Measurements from ENCODE around the gene ZFPM1. TPM values are rescaled to one million over a fixed set of nuclear protein-coding genes. Genes with fewer than 3 reads are reported as not detected.
A peak's percentile ranks its signal among the peaks of the same experiment; 100 is the strongest.

The ZFPM1 gene
- total RNA-seq, 1 donor from 2014 or later = 8.4 TPM

DNA sequence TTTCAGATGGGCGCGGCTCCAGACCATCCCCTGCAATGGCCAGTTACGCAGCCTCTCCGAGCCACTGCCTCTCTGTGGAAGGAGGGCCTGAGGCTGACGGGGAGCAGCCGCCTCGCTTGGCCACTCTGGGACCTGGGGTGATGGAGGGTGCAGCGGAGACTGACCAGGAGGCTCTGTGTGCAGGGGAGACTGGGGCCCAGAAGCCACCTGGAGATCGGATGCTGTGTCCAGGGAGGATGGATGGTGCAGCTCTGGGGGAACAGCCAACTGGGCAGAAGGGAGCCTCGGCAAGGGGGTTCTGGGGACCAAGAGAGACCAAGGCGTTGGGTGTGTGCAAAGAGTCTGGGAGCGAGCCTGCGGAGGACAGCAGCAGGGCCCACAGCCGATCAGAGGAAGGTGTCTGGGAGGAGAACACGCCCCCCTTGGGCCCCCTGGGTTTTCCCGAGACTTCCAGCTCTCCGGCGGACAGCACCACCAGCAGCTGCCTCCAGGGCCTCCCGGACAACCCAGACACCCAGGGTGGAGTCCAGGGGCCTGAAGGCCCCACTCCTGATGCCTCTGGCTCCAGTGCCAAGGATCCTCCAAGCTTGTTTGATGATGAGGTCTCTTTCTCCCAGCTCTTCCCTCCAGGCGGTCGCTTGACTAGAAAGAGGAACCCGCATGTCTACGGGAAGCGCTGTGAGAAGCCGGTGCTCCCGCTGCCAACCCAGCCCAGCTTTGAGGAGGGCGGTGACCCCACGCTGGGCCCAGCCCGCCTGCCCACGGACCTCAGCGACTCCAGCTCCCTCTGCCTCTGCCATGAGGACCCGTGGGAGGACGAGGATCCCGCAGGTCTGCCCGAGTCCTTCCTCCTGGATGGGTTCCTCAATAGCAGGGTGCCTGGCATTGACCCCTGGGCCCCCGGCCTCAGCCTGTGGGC, 17.4 kb upstream of the ZFPM1 start:
- TF ChIP-seq, protein P1, sequence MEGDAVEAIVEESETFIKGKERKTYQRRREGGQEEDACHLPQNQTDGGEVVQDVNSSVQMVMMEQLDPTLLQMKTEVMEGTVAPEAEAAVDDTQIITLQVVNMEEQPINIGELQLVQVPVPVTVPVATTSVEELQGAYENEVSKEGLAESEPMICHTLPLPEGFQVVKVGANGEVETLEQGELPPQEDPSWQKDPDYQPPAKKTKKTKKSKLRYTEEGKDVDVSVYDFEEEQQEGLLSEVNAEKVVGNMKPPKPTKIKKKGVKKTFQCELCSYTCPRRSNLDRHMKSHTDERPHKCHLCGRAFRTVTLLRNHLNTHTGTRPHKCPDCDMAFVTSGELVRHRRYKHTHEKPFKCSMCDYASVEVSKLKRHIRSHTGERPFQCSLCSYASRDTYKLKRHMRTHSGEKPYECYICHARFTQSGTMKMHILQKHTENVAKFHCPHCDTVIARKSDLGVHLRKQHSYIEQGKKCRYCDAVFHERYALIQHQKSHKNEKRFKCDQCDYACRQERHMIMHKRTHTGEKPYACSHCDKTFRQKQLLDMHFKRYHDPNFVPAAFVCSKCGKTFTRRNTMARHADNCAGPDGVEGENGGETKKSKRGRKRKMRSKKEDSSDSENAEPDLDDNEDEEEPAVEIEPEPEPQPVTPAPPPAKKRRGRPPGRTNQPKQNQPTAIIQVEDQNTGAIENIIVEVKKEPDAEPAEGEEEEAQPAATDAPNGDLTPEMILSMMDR (IDR thresholded peaks at IDR 0.05) = no peak
- no peaks in the 10 kb centered on the region for H3K4me1 ChIP-seq
- no peaks in the 10 kb centered on the region for H3K9me3 ChIP-seq
- H3K4me3 ChIP-seq = no peak overlapping the region
- H3K27ac ChIP-seq = no peak overlapping the region
- intact Hi-C loops (cut with DNase I) = loop anchor here (10.0 kb wide), 2 partner anchors 241 to 441 kb away; no protein-coding TSS in a partner anchor
- DNase-seq (no peak), ATAC-seq (no peak)
- no peaks in the 10 kb centered on the region for H3K36me3 ChIP-seq
- peaks cover 4% of the 10 kb centered on the region for H3K27me3 ChIP-seq

DNA sequence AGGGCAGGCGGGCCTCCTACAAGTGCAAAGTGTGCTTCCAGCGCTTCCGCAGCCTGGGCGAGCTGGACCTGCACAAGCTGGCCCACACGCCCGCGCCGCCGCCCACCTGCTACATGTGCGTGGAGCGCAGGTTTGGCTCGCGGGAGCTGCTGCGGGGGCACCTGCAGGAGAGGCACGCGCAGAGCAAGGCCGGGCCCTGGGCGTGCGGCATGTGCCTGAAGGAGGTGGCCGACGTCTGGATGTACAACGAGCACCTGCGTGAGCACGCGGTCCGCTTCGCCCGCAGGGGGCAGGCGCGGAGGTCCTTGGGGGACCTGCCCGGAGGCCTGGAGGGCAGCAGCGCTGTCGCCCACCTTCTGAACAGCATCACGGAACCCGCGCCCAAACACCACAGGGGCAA, 16.3 kb upstream of the ZFPM1 start:
- H3K36me3 ChIP-seq = no peaks in the 10 kb centered on the region
- no peak overlapping the region for H3K4me3 ChIP-seq
- ATAC-seq (no peak), DNase-seq (no peak)
- TF ChIP-seq, protein P1 (IDR thresholded peaks at IDR 0.05) = no peak
- H3K27me3 ChIP-seq = no peaks in the 10 kb centered on the region
- intact Hi-C loops (cut with DNase I) = loop anchor here (10.0 kb wide), 2 partner anchors 242 to 442 kb away; no protein-coding TSS in a partner anchor
- H3K4me1 ChIP-seq = no peaks in the 10 kb centered on the region
- no peaks in the 10 kb centered on the region for H3K9me3 ChIP-seq
- no peak overlapping the region for H3K27ac ChIP-seq

DNA sequence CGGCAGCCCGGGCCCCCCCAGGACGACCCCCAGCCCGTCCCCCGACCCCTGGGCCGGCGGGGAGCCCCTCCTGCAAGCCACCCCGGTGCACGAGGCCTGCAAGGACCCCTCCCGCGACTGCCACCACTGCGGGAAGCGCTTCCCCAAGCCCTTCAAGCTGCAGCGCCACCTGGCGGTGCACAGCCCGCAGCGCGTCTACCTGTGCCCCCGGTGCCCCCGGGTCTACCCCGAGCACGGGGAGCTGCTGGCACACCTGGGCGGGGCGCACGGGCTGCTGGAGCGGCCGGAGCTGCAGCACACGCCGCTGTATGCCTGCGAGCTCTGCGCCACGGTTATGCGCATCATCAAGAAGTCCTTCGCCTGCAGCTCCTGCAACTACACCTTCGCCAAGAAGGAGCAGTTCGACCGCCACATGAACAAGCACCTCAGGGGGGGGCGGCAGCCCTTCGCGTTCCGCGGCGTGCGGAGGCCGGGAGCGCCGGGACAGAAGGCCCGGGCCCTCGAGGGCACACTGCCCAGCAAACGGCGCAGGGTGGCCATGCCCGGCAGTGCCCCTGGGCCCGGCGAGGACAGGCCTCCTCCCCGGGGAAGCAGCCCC, 15.6 kb upstream of the ZFPM1 start:
- intact Hi-C loops (cut with DNase I) = loop anchor here (10.0 kb wide), 2 partner anchors 243 to 443 kb away; no protein-coding TSS in a partner anchor
- H3K36me3 ChIP-seq = no peaks in the 10 kb centered on the region
- ATAC-seq (peak; percentile 65), DNase-seq (peak; percentile 83)
- no peaks in the 10 kb centered on the region for H3K4me1 ChIP-seq
- TF ChIP-seq, protein P1 (IDR thresholded peaks at IDR 0.05) = peak; percentile 87
- no peaks in the 10 kb centered on the region for H3K27me3 ChIP-seq
- H3K4me3 ChIP-seq = no peak overlapping the region
- H3K9me3 ChIP-seq = no peaks in the 10 kb centered on the region
- H3K27ac ChIP-seq = no peak overlapping the region

DNA sequence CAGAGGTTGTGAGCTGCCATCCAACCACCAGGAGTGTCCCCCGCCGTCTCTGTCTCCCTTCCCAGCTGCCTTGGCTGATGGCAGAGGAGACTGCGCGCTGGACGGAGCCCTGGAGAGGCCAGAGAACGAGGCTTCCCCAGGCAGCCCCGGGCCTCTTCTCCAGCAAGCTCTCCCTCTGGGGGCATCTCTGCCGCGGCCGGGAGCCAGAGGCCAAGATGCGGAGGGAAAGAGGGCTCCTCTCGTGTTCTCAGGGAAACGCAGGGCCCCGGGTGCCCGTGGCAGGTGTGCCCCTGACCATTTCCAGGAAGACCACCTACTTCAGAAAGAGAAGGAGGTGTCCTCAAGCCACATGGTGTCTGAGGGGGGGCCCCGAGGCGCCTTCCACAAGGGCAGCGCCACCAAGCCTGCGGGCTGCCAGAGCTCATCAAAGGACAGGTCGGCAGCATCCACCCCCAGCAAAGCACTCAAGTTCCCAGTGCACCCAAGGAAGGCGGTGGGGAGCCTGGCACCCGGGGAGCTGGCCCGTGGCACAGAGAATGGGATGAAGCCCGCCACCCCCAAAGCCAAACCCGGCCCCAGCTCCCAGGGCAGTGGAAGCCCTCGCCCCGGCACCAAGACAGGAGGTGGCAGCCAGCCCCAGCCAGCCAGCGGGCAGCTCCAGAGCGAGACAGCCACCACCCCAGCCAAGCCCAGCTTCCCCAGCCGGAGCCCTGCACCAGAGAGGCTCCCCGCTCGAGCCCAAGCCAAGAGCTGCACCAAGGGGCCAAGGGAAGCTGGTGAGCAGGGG, 14.8 kb upstream of the ZFPM1 start:
- TF ChIP-seq, protein P1 (IDR thresholded peaks at IDR 0.05) = no peak
- DNase-seq = no peak
- H3K27ac ChIP-seq = no peak overlapping the region
- H3K4me1 ChIP-seq = no peaks in the 10 kb centered on the region
- no peak for ATAC-seq
- no peaks in the 10 kb centered on the region for H3K36me3 ChIP-seq
- no peaks in the 10 kb centered on the region for H3K9me3 ChIP-seq
- no peak overlapping the region for H3K4me3 ChIP-seq
- H3K27me3 ChIP-seq = no peaks in the 10 kb centered on the region
- intact Hi-C loops (cut with DNase I) = loop anchor here (10.0 kb wide), 2 partner anchors 243 to 443 kb away; no protein-coding TSS in a partner anchor

DNA sequence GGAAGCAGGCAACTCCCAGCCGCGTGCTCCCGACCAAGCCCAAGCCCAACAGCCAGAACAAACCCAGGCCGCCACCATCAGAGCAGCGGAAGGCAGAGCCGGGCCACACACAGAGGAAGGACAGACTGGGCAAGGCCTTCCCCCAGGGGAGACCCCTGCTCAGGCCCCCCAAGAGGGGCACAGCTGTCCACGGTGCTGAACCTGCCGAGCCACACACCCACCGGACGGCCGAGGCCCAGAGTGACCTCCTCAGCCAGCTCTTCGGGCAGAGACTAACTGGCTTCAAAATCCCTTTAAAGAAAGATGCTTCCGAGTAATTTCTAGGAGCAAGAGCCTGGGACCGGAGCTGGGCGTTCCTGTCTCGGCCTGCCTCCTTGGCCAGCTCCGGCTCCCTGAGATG, 14.1 kb upstream of the ZFPM1 start:
- Histone ChIP-seq H3K4me3 (no peak overlapping the region), H3K36me3 (no peaks in the 10 kb centered on the region), H3K9me3 (no peaks in the 10 kb centered on the region), H3K27ac (no peak overlapping the region), H3K27me3 (no peaks in the 10 kb centered on the region), H3K4me1 (no peaks in the 10 kb centered on the region)
- ATAC-seq (no peak), DNase-seq (no peak)
- TF ChIP-seq, protein P1 (IDR thresholded peaks at IDR 0.05) = no peak
- intact Hi-C loops (cut with DNase I) = loop anchor here (10.0 kb wide), 2 partner anchors 244 to 444 kb away; no protein-coding TSS in a partner anchor

Measured in upper lobe of right lung (tissue), 1 donor.